ENCODE results near the gene DLEC1.

- TF ChIP-seq, protein P1, sequence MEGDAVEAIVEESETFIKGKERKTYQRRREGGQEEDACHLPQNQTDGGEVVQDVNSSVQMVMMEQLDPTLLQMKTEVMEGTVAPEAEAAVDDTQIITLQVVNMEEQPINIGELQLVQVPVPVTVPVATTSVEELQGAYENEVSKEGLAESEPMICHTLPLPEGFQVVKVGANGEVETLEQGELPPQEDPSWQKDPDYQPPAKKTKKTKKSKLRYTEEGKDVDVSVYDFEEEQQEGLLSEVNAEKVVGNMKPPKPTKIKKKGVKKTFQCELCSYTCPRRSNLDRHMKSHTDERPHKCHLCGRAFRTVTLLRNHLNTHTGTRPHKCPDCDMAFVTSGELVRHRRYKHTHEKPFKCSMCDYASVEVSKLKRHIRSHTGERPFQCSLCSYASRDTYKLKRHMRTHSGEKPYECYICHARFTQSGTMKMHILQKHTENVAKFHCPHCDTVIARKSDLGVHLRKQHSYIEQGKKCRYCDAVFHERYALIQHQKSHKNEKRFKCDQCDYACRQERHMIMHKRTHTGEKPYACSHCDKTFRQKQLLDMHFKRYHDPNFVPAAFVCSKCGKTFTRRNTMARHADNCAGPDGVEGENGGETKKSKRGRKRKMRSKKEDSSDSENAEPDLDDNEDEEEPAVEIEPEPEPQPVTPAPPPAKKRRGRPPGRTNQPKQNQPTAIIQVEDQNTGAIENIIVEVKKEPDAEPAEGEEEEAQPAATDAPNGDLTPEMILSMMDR (conservative IDR thresholded peaks at IDR 0.05; ENCODE audit: low read length): no peak
- no peak for TF ChIP-seq EZH2phosphoT487 (IDR thresholded peaks at IDR 0.05; ENCODE audit: borderline replicate concordance)
These were observed 50.2 kb downstream of the DLEC1 start for GRCh38 chr3:38089163-38089562.

Data from Loucy (cell line).